ENCODE results near the gene LETM1. TPM values are rescaled to one million over a fixed set of nuclear protein-coding genes. Genes with fewer than 3 reads are reported as not detected.

LETM1 gene
- total and polyA plus RNA-seq, 2 of the 13 experiments (the other 11 are each of a cell fraction or from before 2014, with no cell fraction given): 9.7 to 41.6 TPM

- TF ChIP-seq PAXIP1 (CRISPR knock-in tag; conservative IDR thresholded peaks at IDR 0.05): 0 out of 2 replicates have a peak, but pooled peaks have one; percentile 20
- TF ChIP-seq KMT2B (CRISPR knock-in tag; IDR thresholded peaks at IDR 0.05): no peak
- TF ChIP-seq NPAS2 (CRISPR knock-in tag; IDR thresholded peaks at IDR 0.05; ENCODE audit: borderline replicate concordance): no peak
- TF ChIP-seq ZNF12 (CRISPR knock-in tag; IDR thresholded peaks at IDR 0.05): no peak
- 0 out of 2 replicates have a peak, but pooled peaks have one; percentile 57 for TF ChIP-seq KLF9 (CRISPR knock-in tag; IDR thresholded peaks at IDR 0.05; ENCODE audit: low read depth)
- TF ChIP-seq ZNF234 (CRISPR knock-in tag; conservative IDR thresholded peaks at IDR 0.05): peak; percentile 98
- TF ChIP-seq ZNF644 (CRISPR knock-in tag; IDR thresholded peaks at IDR 0.05; ENCODE audit: low read depth): no peak
- no peak for TF ChIP-seq HNRNPH1 (optimal IDR thresholded peaks at IDR 0.05; ENCODE audit: low read depth, low read length)
- TF ChIP-seq, protein P1, sequence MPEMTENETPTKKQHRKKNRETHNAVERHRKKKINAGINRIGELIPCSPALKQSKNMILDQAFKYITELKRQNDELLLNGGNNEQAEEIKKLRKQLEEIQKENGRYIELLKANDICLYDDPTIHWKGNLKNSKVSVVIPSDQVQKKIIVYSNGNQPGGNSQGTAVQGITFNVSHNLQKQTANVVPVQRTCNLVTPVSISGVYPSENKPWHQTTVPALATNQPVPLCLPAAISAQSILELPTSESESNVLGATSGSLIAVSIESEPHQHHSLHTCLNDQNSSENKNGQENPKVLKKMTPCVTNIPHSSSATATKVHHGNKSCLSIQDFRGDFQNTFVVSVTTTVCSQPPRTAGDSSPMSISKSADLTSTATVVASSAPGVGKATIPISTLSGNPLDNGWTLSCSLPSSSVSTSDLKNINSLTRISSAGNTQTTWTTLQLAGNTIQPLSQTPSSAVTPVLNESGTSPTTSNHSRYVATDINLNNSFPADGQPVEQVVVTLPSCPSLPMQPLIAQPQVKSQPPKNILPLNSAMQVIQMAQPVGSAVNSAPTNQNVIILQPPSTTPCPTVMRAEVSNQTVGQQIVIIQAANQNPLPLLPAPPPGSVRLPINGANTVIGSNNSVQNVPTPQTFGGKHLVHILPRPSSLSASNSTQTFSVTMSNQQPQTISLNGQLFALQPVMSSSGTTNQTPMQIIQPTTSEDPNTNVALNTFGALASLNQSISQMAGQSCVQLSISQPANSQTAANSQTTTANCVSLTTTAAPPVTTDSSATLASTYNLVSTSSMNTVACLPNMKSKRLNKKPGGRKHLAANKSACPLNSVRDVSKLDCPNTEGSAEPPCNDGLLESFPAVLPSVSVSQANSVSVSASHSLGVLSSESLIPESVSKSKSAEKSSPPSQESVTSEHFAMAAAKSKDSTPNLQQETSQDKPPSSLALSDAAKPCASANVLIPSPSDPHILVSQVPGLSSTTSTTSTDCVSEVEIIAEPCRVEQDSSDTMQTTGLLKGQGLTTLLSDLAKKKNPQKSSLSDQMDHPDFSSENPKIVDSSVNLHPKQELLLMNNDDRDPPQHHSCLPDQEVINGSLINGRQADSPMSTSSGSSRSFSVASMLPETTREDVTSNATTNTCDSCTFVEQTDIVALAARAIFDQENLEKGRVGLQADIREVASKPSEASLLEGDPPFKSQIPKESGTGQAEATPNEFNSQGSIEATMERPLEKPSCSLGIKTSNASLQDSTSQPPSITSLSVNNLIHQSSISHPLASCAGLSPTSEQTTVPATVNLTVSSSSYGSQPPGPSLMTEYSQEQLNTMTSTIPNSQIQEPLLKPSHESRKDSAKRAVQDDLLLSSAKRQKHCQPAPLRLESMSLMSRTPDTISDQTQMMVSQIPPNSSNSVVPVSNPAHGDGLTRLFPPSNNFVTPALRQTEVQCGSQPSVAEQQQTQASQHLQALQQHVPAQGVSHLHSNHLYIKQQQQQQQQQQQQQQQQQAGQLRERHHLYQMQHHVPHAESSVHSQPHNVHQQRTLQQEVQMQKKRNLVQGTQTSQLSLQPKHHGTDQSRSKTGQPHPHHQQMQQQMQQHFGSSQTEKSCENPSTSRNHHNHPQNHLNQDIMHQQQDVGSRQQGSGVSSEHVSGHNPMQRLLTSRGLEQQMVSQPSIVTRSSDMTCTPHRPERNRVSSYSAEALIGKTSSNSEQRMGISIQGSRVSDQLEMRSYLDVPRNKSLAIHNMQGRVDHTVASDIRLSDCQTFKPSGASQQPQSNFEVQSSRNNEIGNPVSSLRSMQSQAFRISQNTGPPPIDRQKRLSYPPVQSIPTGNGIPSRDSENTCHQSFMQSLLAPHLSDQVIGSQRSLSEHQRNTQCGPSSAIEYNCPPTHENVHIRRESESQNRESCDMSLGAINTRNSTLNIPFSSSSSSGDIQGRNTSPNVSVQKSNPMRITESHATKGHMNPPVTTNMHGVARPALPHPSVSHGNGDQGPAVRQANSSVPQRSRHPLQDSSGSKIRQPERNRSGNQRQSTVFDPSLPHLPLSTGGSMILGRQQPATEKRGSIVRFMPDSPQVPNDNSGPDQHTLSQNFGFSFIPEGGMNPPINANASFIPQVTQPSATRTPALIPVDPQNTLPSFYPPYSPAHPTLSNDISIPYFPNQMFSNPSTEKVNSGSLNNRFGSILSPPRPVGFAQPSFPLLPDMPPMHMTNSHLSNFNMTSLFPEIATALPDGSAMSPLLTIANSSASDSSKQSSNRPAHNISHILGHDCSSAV (CRISPR knock-in tag; IDR thresholded peaks at IDR 0.05; ENCODE audit: borderline replicate concordance): no peak
- TF ChIP-seq ZNF224 (CRISPR knock-in tag; IDR thresholded peaks at IDR 0.05): no peak
- TF ChIP-seq NRL (CRISPR knock-in tag; IDR thresholded peaks at IDR 0.05; ENCODE audit: borderline replicate concordance): peak; percentile 87
- TF ChIP-seq, protein P2, sequence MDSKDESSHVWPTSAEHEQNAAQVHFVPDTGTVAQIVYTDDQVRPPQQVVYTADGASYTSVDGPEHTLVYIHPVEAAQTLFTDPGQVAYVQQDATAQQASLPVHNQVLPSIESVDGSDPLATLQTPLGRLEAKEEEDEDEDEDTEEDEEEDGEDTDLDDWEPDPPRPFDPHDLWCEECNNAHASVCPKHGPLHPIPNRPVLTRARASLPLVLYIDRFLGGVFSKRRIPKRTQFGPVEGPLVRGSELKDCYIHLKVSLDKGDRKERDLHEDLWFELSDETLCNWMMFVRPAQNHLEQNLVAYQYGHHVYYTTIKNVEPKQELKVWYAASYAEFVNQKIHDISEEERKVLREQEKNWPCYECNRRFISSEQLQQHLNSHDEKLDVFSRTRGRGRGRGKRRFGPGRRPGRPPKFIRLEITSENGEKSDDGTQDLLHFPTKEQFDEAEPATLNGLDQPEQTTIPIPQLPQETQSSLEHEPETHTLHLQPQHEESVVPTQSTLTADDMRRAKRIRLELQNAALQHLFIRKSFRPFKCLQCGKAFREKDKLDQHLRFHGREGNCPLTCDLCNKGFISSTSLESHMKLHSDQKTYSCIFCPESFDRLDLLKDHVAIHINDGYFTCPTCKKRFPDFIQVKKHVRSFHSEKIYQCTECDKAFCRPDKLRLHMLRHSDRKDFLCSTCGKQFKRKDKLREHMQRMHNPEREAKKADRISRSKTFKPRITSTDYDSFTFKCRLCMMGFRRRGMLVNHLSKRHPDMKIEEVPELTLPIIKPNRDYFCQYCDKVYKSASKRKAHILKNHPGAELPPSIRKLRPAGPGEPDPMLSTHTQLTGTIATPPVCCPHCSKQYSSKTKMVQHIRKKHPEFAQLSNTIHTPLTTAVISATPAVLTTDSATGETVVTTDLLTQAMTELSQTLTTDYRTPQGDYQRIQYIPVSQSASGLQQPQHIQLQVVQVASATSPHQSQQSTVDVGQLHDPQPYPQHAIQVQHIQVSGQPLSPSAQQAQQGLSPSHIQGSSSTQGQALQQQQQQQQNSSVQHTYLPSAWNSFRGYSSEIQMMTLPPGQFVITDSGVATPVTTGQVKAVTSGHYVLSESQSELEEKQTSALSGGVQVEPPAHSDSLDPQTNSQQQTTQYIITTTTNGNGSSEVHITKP (CRISPR knock-in tag; IDR thresholded peaks at IDR 0.05; ENCODE audit: low read depth): no peak
- peak; percentile 87 for TF ChIP-seq MYC (CRISPR knock-in tag; IDR thresholded peaks at IDR 0.05; ENCODE audit: borderline replicate concordance)
These were observed 14.9 kb upstream of the LETM1 start, which contains the start of gene NSD2 (continued) for GRCh38 chr4:1870578-1871443.
